ENCODE results near the gene OR2A12.
"Not testable (repeated sequence)": the region's sequence is repeated elsewhere in the genome, so short reads cannot be mapped to it uniquely, and the experiment has no call there.

The OR2A12 gene

GRCh38 chr7:144122876-144123275 lies 36.8 kb downstream of the OR2A12 start, which contains the start of gene OR2A14:
Gene OR2A14 (plus strand): TSS chr7:144123176. CDS start chr7:144129113, 5,937 bp downstream.
- DNase-seq (ENCODE audit: low read depth): no peak

- peak; percentile 84 for DNase-seq (ENCODE audit: low read depth)
Observed at GRCh38 chr7:144127714-144128334, 41.7 kb downstream of the OR2A12 start.

GRCh38 chr7:144129601-144130000 lies 43.5 kb downstream of the OR2A12 start:
- not testable (repeated sequence) for DNase-seq (ENCODE audit: low read depth)

GRCh38 chr7:144130730-144131129 lies 44.7 kb downstream of the OR2A12 start:
- DNase-seq (ENCODE audit: low read depth): no peak

GRCh38 chr7:144132262-144132661 lies 46.2 kb downstream of the OR2A12 start:
- DNase-seq (ENCODE audit: low read depth): no peak

GRCh38 chr7:144133307-144133706 lies 47.2 kb downstream of the OR2A12 start:
- no peak for DNase-seq (ENCODE audit: low read depth)

GRCh38 chr7:144134116-144134515 lies 48.0 kb downstream of the OR2A12 start:
- no peak for DNase-seq (ENCODE audit: low read depth)

GRCh38 chr7:144137501-144137900 lies 51.4 kb downstream of the OR2A12 start:
- DNase-seq (ENCODE audit: low read depth): no peak

- DNase-seq (ENCODE audit: low read depth): no peak
Observed at GRCh38 chr7:144142187-144142586, 56.1 kb downstream of the OR2A12 start.

GRCh38 chr7:144144426-144144825 lies 58.3 kb downstream of the OR2A12 start:
- no peak for DNase-seq (ENCODE audit: low read depth)

GRCh38 chr7:144148224-144148827 lies 62.2 kb downstream of the OR2A12 start:
- DNase-seq (ENCODE audit: low read depth): no peak

Measured in activated T-cell treated with anti-CD3 and anti-CD28 coated beads for 24 hours (primary cell).